Tibial nerve (tissue), 4 donors: ENCODE measurements around the gene PPFIA2. TPM values are rescaled to one million over a fixed set of nuclear protein-coding genes. Genes with fewer than 3 reads are reported as not detected.

ENCODE experiments used
- DNase-seq, 2 donors: peaks; one replicate each; pipeline ENCODE4 v3.0.0-alpha.2; 2019; ENCODE audit warnings: low spot score in 2 of 2
- H3K27ac ChIP-seq, 4 donors: fragments of 200-600 bp; sonication (generic) in 3 of 4; one replicate each; pipeline ENCODE4 v1.5.1; 2017 to 2019; ENCODE audit warnings: mild to moderate bottlenecking in 1 of 4
- H3K27me3 ChIP-seq, 2 donors: fragments of 200-600 bp; sonication (generic) in 1 of 2; one replicate each; pipeline versions ENCODE4 v1.5.1 to v1.6.0; 2017 to 2019
- H3K36me3 ChIP-seq, 3 donors: fragments of 200-600 bp; sonication (generic); one replicate each; pipeline ENCODE4 v1.5.1; 2018 to 2019
- H3K4me1 ChIP-seq, 4 donors: fragments of 200-600 bp; sonication (generic) in 3 of 4; one replicate each; pipeline ENCODE4 v1.5.1; 2017 to 2019
- H3K4me3 ChIP-seq, 4 donors: fragments of 200-600 bp; sonication (generic) in 3 of 4; one replicate each; pipeline ENCODE4 v1.5.1; 2017 to 2019; ENCODE audit warnings: mild to moderate bottlenecking in 1 of 4, moderate library complexity in 1 of 4
- H3K9me3 ChIP-seq, 4 donors: fragments of 200-600 bp; sonication (generic) in 3 of 4; one replicate each; pipeline ENCODE4 v1.5.1; 2017 to 2019
- EP300 ChIP-seq, 2 donors: sonication (generic); formaldehyde crosslinking; IDR thresholded peaks; one replicate each; pipeline ENCODE4 v1.6.1; 2017; ENCODE audit warnings: antibody characterized with exemption in 2 of 2, mild to moderate bottlenecking in 1 of 2
- POLR2A ChIP-seq, 2 donors: fragments of 450-650 bp; IDR thresholded peaks; one replicate each; pipeline ENCODE4 v1.6.1; 2017; ENCODE audit warnings: antibody characterized with exemption in 2 of 2, mild to moderate bottlenecking in 2 of 2, moderate library complexity in 2 of 2
- WGBS, 2 donors: methylation state at CpG; one replicate each; pipeline ENCODE4 v1.1.5; 2018; 5-methylcytosine and 5-hydroxymethylcytosine counted together
- total RNA-seq, 4 donors: library from RNA; depleted of rRNA; stranded (reverse); fragments of >200 nt; gene quantifications; one replicate each; pipeline ENCODE4 v1.1.0, GENCODE V29; 2016
- TF ChIP-seq, protein P1 (sequence below), 5 experiments: fragments of 200-600 bp in 3 of 5; fragments of 450-650 bp in 2 of 5; sonication (generic) in 3 of 5; IDR thresholded peaks; one replicate each; pipeline ENCODE4 v1.5.1; 2016 to 2019; ENCODE audit warnings: antibody characterized with exemption in 5 of 5, mild to moderate bottlenecking in 3 of 5, moderate library complexity in 2 of 5

PPFIA2 gene
- total RNA-seq, 4 donors from 2014 or later = 5.5 to 20.3 (median 13.2) TPM

DNA sequence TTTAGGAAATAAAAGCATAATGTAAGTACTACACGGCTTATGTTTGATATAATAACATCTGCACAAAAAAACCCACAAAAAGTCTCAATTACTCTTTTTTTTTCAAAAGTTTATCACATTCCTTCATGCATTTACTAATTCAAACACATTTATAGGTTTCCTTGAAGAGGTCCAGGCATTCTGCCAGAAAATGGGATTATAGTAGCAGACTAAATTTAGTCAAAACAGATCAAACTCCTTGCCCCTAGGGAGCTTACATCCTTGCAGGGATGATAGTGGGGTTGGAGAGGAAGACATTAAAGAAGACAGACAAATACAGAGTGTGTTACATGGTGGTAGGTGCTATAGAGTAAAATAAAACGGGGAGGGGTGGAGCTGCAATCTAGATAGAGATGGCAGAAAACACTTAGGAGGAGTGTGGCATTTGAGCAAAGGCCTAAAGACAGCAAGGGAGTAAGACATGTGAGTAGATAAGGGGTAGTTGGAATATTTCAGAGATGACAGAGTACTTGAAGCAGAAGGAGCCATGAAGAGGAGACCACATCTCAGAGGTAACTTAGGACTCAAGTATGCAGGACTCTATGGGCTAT lies 266.9 kb downstream of the PPFIA2 start:
- Histone ChIP-seq H3K4me1 (no peaks in the 10 kb centered on the region), H3K27ac (no peak overlapping the region), H3K27me3 (no peaks in the 10 kb centered on the region), H3K36me3 (no peaks in the 10 kb centered on the region), H3K4me3 (no peak overlapping the region), H3K9me3 (no peaks in the 10 kb centered on the region)
- DNase-seq = no peak
- TF ChIP-seq POLR2A (IDR thresholded peaks at IDR 0.05) = no peak
- TF ChIP-seq EP300 (IDR thresholded peaks at IDR 0.05) = no peak
- TF ChIP-seq, protein P1, sequence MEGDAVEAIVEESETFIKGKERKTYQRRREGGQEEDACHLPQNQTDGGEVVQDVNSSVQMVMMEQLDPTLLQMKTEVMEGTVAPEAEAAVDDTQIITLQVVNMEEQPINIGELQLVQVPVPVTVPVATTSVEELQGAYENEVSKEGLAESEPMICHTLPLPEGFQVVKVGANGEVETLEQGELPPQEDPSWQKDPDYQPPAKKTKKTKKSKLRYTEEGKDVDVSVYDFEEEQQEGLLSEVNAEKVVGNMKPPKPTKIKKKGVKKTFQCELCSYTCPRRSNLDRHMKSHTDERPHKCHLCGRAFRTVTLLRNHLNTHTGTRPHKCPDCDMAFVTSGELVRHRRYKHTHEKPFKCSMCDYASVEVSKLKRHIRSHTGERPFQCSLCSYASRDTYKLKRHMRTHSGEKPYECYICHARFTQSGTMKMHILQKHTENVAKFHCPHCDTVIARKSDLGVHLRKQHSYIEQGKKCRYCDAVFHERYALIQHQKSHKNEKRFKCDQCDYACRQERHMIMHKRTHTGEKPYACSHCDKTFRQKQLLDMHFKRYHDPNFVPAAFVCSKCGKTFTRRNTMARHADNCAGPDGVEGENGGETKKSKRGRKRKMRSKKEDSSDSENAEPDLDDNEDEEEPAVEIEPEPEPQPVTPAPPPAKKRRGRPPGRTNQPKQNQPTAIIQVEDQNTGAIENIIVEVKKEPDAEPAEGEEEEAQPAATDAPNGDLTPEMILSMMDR (IDR thresholded peaks at IDR 0.05) = no peak
- 55 to 63% methylated on average over 2 of the region's 2 CpGs for WGBS, 2 donors

DNA sequence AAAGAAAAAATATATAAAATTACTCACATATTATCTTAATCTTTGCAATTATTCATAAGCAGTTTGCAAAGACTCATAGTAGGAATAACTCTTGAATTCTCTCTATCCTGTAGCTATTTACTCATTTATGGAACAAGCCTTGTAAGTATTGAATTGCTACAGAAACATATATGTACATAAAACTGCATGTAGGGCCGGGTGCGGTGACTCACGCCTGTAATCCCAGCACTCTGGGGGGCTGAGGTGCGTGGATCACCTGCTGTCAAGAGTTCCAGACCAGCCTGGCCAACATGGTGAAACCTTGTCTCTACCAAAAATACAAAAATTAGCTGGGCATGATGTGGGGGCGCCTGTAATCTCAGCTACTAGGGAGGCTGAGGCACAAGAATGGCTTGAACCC lies 286.2 kb downstream of the PPFIA2 start:
- no peak for DNase-seq
- no peak for TF ChIP-seq POLR2A (IDR thresholded peaks at IDR 0.05)
- TF ChIP-seq, protein P1 (IDR thresholded peaks at IDR 0.05) = no peak
- no peak for TF ChIP-seq EP300 (IDR thresholded peaks at IDR 0.05)
- Histone ChIP-seq H3K4me3 (no peak overlapping the region), H3K9me3 (no peaks in the 10 kb centered on the region), H3K36me3 (no peaks in the 10 kb centered on the region), H3K27ac (no peak overlapping the region), H3K27me3 (no peaks in the 10 kb centered on the region), H3K4me1 (no peaks in the 10 kb centered on the region)
- 89 to 94% methylated on average over 5 of the region's 5 CpGs for WGBS, 2 donors

DNA sequence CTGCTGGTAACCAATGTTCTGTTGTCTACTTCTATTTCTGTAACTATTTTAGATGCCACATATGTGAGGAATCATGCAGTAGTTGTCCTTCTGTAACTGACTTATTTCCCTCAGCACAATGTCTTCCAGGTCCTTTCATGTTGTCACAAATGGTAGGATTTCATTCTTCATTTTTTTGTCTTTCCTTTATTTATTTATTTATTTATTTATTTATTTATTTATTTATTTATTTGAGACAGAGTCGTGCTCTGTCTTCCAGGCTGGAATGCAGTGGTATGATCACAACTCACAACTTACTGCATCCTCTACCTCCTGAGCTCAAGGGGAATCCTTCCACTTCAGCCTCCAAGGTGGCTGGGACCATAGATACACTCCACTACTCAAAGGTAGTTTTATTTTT lies 288.2 kb downstream of the PPFIA2 start:
- no peak overlapping the region for H3K4me3 ChIP-seq
- TF ChIP-seq, protein P1 (IDR thresholded peaks at IDR 0.05) = no peak
- no peak for TF ChIP-seq POLR2A (IDR thresholded peaks at IDR 0.05)
- no peak for TF ChIP-seq EP300 (IDR thresholded peaks at IDR 0.05)
- no peaks in the 10 kb centered on the region for H3K36me3 ChIP-seq
- no peaks in the 10 kb centered on the region for H3K4me1 ChIP-seq
- H3K27ac ChIP-seq = no peak overlapping the region
- 75 to 76% methylated on average over 1 of the region's 1 CpG for WGBS, 2 donors
- H3K27me3 ChIP-seq = no peaks in the 10 kb centered on the region
- DNase-seq = no peak
- no peaks in the 10 kb centered on the region for H3K9me3 ChIP-seq

DNA sequence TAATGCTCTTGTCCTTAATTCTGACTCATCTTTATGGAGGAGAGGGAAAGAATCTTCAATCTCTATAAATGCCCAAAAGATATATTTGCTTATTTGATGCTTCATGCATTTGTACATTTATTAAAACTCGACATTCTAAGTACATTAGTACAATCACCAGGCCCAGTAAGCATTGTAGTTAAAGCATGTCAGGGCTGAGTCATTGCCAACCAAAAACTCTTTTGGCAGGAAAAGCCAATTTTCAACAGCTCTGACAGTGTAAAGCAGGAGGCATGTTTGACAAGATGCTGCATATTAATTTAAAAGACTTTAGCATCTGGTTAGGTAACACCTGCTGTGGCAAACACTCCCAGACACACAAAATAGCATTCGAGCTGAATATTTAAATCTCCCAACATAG lies 290.9 kb downstream of the PPFIA2 start:
- Histone ChIP-seq H3K36me3 (no peaks in the 10 kb centered on the region), H3K9me3 (no peaks in the 10 kb centered on the region), H3K4me1 (no peaks in the 10 kb centered on the region), H3K27ac (no peak overlapping the region), H3K4me3 (no peak overlapping the region), H3K27me3 (no peaks in the 10 kb centered on the region)
- DNase-seq = no peak
- TF ChIP-seq EP300 (IDR thresholded peaks at IDR 0.05) = no peak
- TF ChIP-seq, protein P1 (IDR thresholded peaks at IDR 0.05) = no peak
- TF ChIP-seq POLR2A (IDR thresholded peaks at IDR 0.05) = no peak
- 48 to 54% methylated on average over 2 of the region's 2 CpGs for WGBS, 2 donors

DNA sequence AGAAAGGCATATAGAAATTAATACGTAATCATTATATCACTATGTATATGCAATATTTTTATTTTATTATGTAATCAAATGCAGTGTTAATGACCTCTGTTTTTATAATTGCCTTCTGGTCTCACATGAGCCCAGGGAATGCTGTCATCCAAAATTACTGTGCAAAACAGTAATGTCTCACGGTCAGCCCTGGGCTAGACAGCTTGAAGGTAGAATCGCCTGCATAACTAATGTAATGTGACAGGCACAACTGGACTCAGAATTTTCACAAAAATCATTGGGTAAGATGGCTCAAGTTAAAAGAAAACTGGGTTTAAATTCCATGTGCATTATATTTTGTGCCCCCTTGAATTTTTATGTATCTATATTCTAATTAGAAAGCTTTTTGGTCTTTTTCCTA lies 293.3 kb downstream of the PPFIA2 start:
- no peak for TF ChIP-seq POLR2A (IDR thresholded peaks at IDR 0.05)
- no peak for TF ChIP-seq EP300 (IDR thresholded peaks at IDR 0.05)
- TF ChIP-seq, protein P1 (IDR thresholded peaks at IDR 0.05) = no peak
- Histone ChIP-seq H3K27me3 (no peaks in the 10 kb centered on the region), H3K4me1 (no peaks in the 10 kb centered on the region), H3K27ac (no peak overlapping the region), H3K9me3 (no peaks in the 10 kb centered on the region), H3K36me3 (no peaks in the 10 kb centered on the region), H3K4me3 (no peak overlapping the region)
- no peak for DNase-seq
- WGBS, 2 donors = 94% methylated on average over 3 of the region's 3 CpGs
